ENCODE measurements around the gene PAPPA. TPM values are rescaled to one million over a fixed set of nuclear protein-coding genes. Genes with fewer than 3 reads are reported as not detected.

The PAPPA gene
- total RNA-seq, 1 experiment from 2014 or later, result 0.39 TPM

- DNase-seq (ENCODE audit: low spot score), result no peak
These were observed 438 bp upstream of the PAPPA start for GRCh38 chr9:116152941-116153764.

- DNase-seq (ENCODE audit: low spot score), result no peak
These were observed 864 bp downstream of the PAPPA start for GRCh38 chr9:116154334-116154975.

GRCh38 chr9:116154976-116155697 is 1.5 kb downstream of the PAPPA start:
- no peak for DNase-seq (ENCODE audit: low spot score)

GRCh38 chr9:116155698-116156039 is 2.1 kb downstream of the PAPPA start:
- DNase-seq (ENCODE audit: low spot score), result no peak

- DNase-seq (ENCODE audit: low spot score), result peak; percentile 60
These were observed 3.2 kb downstream of the PAPPA start for GRCh38 chr9:116156621-116157314.

- no peak for DNase-seq (ENCODE audit: low spot score)
These were observed 4.0 kb downstream of the PAPPA start for GRCh38 chr9:116157436-116158138.

- DNase-seq (ENCODE audit: low spot score), result no peak
These were observed 7.3 kb downstream of the PAPPA start for GRCh38 chr9:116160676-116161571.

- no peak for DNase-seq (ENCODE audit: low spot score)
These were observed 8.7 kb downstream of the PAPPA start for GRCh38 chr9:116162241-116162781.

GRCh38 chr9:116163293-116164055 is 9.9 kb downstream of the PAPPA start:
- no peak for DNase-seq (ENCODE audit: low spot score)

- no peak for DNase-seq (ENCODE audit: low spot score)
These were observed 12.3 kb downstream of the PAPPA start for GRCh38 chr9:116165912-116166311.

GRCh38 chr9:116166713-116167112 is 13.1 kb downstream of the PAPPA start:
- no peak for DNase-seq (ENCODE audit: low spot score)

GRCh38 chr9:116168231-116168630 is 14.6 kb downstream of the PAPPA start:
- no peak for DNase-seq (ENCODE audit: low spot score)

GRCh38 chr9:116172216-116172615 is 18.6 kb downstream of the PAPPA start:
- DNase-seq (ENCODE audit: low spot score), result no peak

- no peak for DNase-seq (ENCODE audit: low spot score)
These were observed 20.8 kb downstream of the PAPPA start for GRCh38 chr9:116174347-116174746.

- no peak for DNase-seq (ENCODE audit: low spot score)
These were observed 22.0 kb downstream of the PAPPA start for GRCh38 chr9:116175614-116176013.

GRCh38 chr9:116178481-116179211 is 25.1 kb downstream of the PAPPA start:
- no peak for DNase-seq (ENCODE audit: low spot score)

GRCh38 chr9:116179568-116179967 is 26.0 kb downstream of the PAPPA start:
- no peak for DNase-seq (ENCODE audit: low spot score)

- no peak for DNase-seq (ENCODE audit: low spot score)
These were observed 28.4 kb downstream of the PAPPA start for GRCh38 chr9:116181853-116182610.
